Measurements from ENCODE around the gene RAB44.

RAB44 gene

GRCh38 chr6:36682328-36683144, 15.1 kb upstream of the RAB44 start:
- Histone ChIP-seq H3K27ac (ENCODE audit: low read depth, low read length) (peak overlapping the region; percentile 7; the same call in 1 of the 2 replicates), H3K4me3 (ENCODE audit: low read depth, low read length) (no peak overlapping the region; the same call in 1 of the 2 replicates), H3K36me3 (ENCODE audit: control insufficient read depth, insufficient read depth, low read length) (peaks cover 57% of the 10 kb centered on the region), H3K9me3 (ENCODE audit: control insufficient read depth, insufficient read depth, low read depth, low read length) (no peaks in the 10 kb centered on the region), H3K9ac (ENCODE audit: low read length) (peak overlapping the region; percentile 41), H3K27me3 (ENCODE audit: control insufficient read depth, insufficient read depth, low read length) (peaks cover 15% of the 10 kb centered on the region; the same call in 1 of the 2 replicates), H3K4me1 (ENCODE audit: control insufficient read depth, insufficient read depth, low read length) (peaks cover 22% of the 10 kb centered on the region)

- no peak overlapping the region for H3K27ac ChIP-seq (ENCODE audit: low read depth, low read length)
- H3K9ac ChIP-seq (ENCODE audit: low read length), result no peak overlapping the region
- peaks cover 15% of the 10 kb centered on the region; the same call in 1 of the 2 replicates for H3K27me3 ChIP-seq (ENCODE audit: control insufficient read depth, insufficient read depth, low read length)
- H3K4me3 ChIP-seq (ENCODE audit: low read depth, low read length), result no peak overlapping the region
- peaks cover 16% of the 10 kb centered on the region for H3K4me1 ChIP-seq (ENCODE audit: control insufficient read depth, insufficient read depth, low read length)
- peaks cover 57% of the 10 kb centered on the region for H3K36me3 ChIP-seq (ENCODE audit: control insufficient read depth, insufficient read depth, low read length)
- H3K9me3 ChIP-seq (ENCODE audit: control insufficient read depth, insufficient read depth, low read depth, low read length), result no peaks in the 10 kb centered on the region
These were observed 14.4 kb upstream of the RAB44 start for GRCh38 chr6:36683145-36683655.

- Histone ChIP-seq H3K27ac (ENCODE audit: low read depth, low read length) (no peak overlapping the region), H3K27me3 (ENCODE audit: control insufficient read depth, insufficient read depth, low read length) (peaks cover 12% of the 10 kb centered on the region; the same call in 1 of the 2 replicates), H3K4me1 (ENCODE audit: control insufficient read depth, insufficient read depth, low read length) (peaks cover 14% of the 10 kb centered on the region; the same call in 1 of the 2 replicates), H3K4me3 (ENCODE audit: low read depth, low read length) (no peak overlapping the region), H3K36me3 (ENCODE audit: control insufficient read depth, insufficient read depth, low read length) (peaks cover 57% of the 10 kb centered on the region), H3K9ac (ENCODE audit: low read length) (no peak overlapping the region), H3K9me3 (ENCODE audit: control insufficient read depth, insufficient read depth, low read depth, low read length) (no peaks in the 10 kb centered on the region)
These were observed 13.8 kb upstream of the RAB44 start for GRCh38 chr6:36683656-36684446.

GRCh38 chr6:36684447-36684812, 13.2 kb upstream of the RAB44 start:
- no peaks in the 10 kb centered on the region for H3K9me3 ChIP-seq (ENCODE audit: control insufficient read depth, insufficient read depth, low read depth, low read length)
- peaks cover 57% of the 10 kb centered on the region for H3K36me3 ChIP-seq (ENCODE audit: control insufficient read depth, insufficient read depth, low read length)
- peaks cover 14% of the 10 kb centered on the region; the same call in 1 of the 2 replicates for H3K4me1 ChIP-seq (ENCODE audit: control insufficient read depth, insufficient read depth, low read length)

GRCh38 chr6:36685166-36685924, 12.3 kb upstream of the RAB44 start:
- H3K9me3 ChIP-seq (ENCODE audit: control insufficient read depth, insufficient read depth, low read depth, low read length), result no peaks in the 10 kb centered on the region
- H3K36me3 ChIP-seq (ENCODE audit: control insufficient read depth, insufficient read depth, low read length), result peaks cover 57% of the 10 kb centered on the region
- no peak overlapping the region for H3K9ac ChIP-seq (ENCODE audit: low read length)
- no peak overlapping the region for H3K27ac ChIP-seq (ENCODE audit: low read depth, low read length)
- peaks cover 14% of the 10 kb centered on the region; the same call in 1 of the 2 replicates for H3K4me1 ChIP-seq (ENCODE audit: control insufficient read depth, insufficient read depth, low read length)
- no peaks in the 10 kb centered on the region for H3K27me3 ChIP-seq (ENCODE audit: control insufficient read depth, insufficient read depth, low read length)
- no peak overlapping the region for H3K4me3 ChIP-seq (ENCODE audit: low read depth, low read length)

More at GRCh38 chr6:36684447-36684812, 13.2 kb upstream of the RAB44 start:
- Histone ChIP-seq H3K27ac (ENCODE audit: low read depth, low read length) (no peak overlapping the region), H3K4me3 (ENCODE audit: low read depth, low read length) (no peak overlapping the region), H3K9ac (ENCODE audit: low read length) (no peak overlapping the region), H3K27me3 (ENCODE audit: control insufficient read depth, insufficient read depth, low read length) (peaks cover 7% of the 10 kb centered on the region; the same call in 1 of the 2 replicates)

GRCh38 chr6:36685926-36686667, 11.5 kb upstream of the RAB44 start:
- Histone ChIP-seq H3K4me3 (ENCODE audit: low read depth, low read length) (no peak overlapping the region), H3K36me3 (ENCODE audit: control insufficient read depth, insufficient read depth, low read length) (peaks cover 57% of the 10 kb centered on the region), H3K9me3 (ENCODE audit: control insufficient read depth, insufficient read depth, low read depth, low read length) (no peaks in the 10 kb centered on the region), H3K27me3 (ENCODE audit: control insufficient read depth, insufficient read depth, low read length) (no peaks in the 10 kb centered on the region), H3K4me1 (ENCODE audit: control insufficient read depth, insufficient read depth, low read length) (peaks cover 9% of the 10 kb centered on the region; the same call in 1 of the 2 replicates), H3K27ac (ENCODE audit: low read depth, low read length) (no peak overlapping the region), H3K9ac (ENCODE audit: low read length) (no peak overlapping the region)

- no peaks in the 10 kb centered on the region for H3K27me3 ChIP-seq (ENCODE audit: control insufficient read depth, insufficient read depth, low read length)
- H3K4me3 ChIP-seq (ENCODE audit: low read depth, low read length), result no peak overlapping the region
- peaks cover 7% of the 10 kb centered on the region; the same call in 1 of the 2 replicates for H3K4me1 ChIP-seq (ENCODE audit: control insufficient read depth, insufficient read depth, low read length)
- peaks cover 55% of the 10 kb centered on the region for H3K36me3 ChIP-seq (ENCODE audit: control insufficient read depth, insufficient read depth, low read length)
- no peak overlapping the region for H3K9ac ChIP-seq (ENCODE audit: low read length)
- no peak overlapping the region for H3K27ac ChIP-seq (ENCODE audit: low read depth, low read length)
- H3K9me3 ChIP-seq (ENCODE audit: control insufficient read depth, insufficient read depth, low read depth, low read length), result no peaks in the 10 kb centered on the region
These were observed 10.7 kb upstream of the RAB44 start for GRCh38 chr6:36686668-36687513.

- Histone ChIP-seq H3K9me3 (ENCODE audit: control insufficient read depth, insufficient read depth, low read depth, low read length) (no peaks in the 10 kb centered on the region), H3K4me3 (ENCODE audit: low read depth, low read length) (no peak overlapping the region), H3K27me3 (ENCODE audit: control insufficient read depth, insufficient read depth, low read length) (no peaks in the 10 kb centered on the region), H3K27ac (ENCODE audit: low read depth, low read length) (no peak overlapping the region), H3K4me1 (ENCODE audit: control insufficient read depth, insufficient read depth, low read length) (no peaks in the 10 kb centered on the region), H3K36me3 (ENCODE audit: control insufficient read depth, insufficient read depth, low read length) (peaks cover 43% of the 10 kb centered on the region), H3K9ac (ENCODE audit: low read length) (no peak overlapping the region)
These were observed 9.4 kb upstream of the RAB44 start for GRCh38 chr6:36688063-36688738.

- Histone ChIP-seq H3K36me3 (ENCODE audit: control insufficient read depth, insufficient read depth, low read length) (peaks cover 38% of the 10 kb centered on the region), H3K27me3 (ENCODE audit: control insufficient read depth, insufficient read depth, low read length) (no peaks in the 10 kb centered on the region), H3K9me3 (ENCODE audit: control insufficient read depth, insufficient read depth, low read depth, low read length) (no peaks in the 10 kb centered on the region), H3K4me3 (ENCODE audit: low read depth, low read length) (no peak overlapping the region), H3K27ac (ENCODE audit: low read depth, low read length) (no peak overlapping the region), H3K9ac (ENCODE audit: low read length) (no peak overlapping the region), H3K4me1 (ENCODE audit: control insufficient read depth, insufficient read depth, low read length) (no peaks in the 10 kb centered on the region)
These were observed 8.9 kb upstream of the RAB44 start for GRCh38 chr6:36688739-36689075.

All from HUES6 (cell line).